NCI-H2171 treated with DMSO at 0.1 percent for 48 hours (cell line): ENCODE results near the gene RETNLB.

Experiments used
- DNase-seq: peaks from one replicate; lab custom pipeline; 2025; lab: John Stamatoyannopoulos, UW

RETNLB gene, protein sequence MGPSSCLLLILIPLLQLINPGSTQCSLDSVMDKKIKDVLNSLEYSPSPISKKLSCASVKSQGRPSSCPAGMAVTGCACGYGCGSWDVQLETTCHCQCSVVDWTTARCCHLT

DNA sequence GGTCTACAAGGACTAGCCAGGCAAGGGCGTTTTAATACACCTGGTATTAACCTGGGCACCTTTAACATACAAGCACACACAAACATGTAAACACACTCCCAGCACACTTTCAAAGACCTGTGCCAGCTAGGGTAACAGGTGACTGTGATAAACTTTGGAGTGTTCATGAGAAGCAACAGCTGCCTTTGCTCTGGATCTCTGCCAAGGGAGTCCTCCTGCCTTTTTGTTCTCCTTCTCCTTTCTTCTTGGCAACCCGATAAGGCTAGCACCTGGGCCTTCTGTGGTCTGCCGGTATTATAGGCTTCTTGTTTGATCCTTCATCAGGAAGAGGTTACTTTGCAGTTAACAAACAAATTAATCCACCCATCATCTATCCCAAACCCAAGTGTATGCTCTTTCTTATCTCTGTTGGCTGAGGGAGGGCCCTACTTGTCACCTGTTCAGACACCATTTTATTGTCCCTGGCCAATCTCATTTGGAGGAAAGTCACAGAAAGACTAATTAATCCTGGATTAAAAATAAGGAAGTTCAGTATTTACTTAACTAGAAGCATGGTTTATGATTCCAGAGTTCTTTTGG is at the start of gene RETNLB:
Gene RETNLB, minus strand, starts transcription at position 7 of the 579 bp plus-strand sequence. CDS start 225 bp downstream, outside the sequence.
- DNase-seq = peak; percentile 90

DNA sequence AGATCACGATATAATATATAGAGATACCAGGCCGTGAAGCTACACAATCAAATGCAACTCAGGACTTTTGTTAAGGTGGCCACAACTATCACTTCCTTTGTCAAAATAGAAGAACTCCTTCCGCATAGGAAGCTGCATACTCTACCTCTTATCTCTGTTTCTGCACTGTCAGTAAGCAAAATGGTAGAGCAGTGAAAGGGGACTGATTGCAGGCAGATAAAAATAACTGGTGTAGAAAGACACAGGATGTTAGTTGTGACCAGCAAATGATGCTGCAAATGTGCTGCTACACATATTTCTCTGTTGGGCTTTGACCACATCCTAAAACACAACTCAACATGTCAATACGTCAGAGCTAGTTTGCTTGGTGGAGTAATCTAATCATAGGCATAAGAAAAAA is 49.1 kb upstream of the RETNLB start:
- DNase-seq = no peak

DNA sequence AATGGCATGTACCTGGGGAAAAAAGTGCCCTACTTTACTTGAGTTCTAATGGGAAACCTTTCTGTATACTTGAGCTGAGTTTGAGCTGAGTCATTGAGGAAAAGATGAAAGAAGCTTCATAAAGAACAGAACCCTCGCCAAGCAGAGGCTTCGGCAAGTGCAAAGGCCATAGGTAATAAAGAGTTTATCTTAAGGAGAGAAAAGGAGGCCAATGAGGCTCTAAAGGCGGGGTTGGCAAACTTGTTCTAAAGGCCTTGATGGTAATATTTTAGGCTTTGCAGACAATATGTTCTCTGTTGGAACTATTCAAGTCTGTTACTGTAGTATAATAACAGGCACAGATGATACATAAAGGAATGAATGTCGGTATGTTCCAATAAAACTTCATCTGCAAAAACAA is 47.8 kb upstream of the RETNLB start:
- no peak for DNase-seq

DNA sequence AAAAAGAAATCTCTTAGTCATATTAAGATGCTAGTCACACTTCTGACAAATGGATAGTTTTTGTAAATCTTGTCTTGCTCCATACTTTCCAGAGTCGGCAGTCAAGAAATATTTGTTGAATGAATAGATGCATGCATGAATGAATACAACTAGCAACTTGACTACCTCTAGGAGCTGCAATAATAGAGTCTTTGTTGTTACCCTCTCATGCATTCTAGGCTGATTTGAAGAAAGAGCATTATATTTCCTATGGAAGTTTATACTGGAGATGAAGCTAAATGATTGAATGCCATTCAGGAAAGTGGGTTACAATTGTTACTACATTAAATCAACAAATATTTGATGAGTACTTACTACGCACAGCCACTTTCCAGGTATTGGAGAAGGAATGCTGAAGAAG is 47.2 kb upstream of the RETNLB start:
- no peak for DNase-seq

DNA sequence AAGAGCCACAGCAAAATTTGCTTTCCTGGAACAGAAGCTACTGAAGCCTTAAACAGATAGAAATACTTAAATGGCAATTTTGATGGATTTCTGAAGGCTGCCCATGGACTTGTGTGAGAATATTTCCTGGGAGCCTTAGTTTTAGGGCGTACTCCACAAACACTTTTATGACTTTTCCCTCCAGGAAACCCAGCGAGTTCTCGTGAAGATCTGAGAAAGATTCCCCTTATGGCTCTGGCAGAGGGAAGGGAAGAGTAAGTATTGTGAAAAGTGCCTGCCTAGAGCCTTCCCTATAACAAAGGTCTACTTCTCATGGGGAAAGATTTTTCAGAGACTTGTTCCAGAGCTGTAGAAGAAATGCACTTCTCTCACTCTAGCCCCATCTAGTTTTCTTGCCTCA is 34.3 kb upstream of the RETNLB start:
- no peak for DNase-seq

DNA sequence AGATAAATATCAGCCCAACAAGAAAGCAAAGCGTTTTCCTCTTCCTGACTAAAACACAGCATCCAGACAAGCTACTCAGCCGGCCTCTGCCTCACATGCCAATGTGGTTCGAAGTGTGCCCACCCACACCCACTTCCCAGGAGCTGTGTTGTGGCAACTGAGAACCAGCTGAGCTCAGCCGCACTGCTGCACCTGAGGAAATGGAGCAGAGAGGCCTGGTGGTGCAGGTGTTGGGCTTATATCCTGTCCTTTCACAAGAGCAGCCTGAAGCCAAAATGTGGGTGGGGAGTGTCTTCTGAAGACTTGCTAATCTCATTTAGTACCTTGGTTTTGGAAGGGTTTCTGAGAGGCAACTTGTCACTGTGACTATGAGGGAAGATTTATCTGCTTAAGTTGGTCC is 23.0 kb upstream of the RETNLB start:
- no peak for DNase-seq

DNA sequence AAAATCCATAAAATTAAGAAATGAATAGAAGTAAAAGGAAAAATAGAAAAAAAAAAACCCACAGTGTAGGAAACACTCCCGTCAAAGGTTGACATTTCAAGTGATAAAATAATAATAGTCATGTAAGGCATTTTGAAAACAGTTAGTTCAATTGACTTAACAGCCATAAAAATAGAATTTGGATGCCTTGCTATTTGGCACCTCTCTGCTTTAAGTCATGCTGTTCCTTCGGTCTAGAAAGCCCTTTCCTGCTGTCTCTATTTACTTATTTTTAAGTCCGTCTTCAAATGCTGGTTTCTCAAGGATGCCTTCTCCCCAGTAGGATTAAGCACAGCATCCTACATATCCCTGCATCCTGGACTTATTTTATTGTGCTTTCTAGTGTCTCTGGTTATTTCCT is 22.3 kb upstream of the RETNLB start:
- no peak for DNase-seq

DNA sequence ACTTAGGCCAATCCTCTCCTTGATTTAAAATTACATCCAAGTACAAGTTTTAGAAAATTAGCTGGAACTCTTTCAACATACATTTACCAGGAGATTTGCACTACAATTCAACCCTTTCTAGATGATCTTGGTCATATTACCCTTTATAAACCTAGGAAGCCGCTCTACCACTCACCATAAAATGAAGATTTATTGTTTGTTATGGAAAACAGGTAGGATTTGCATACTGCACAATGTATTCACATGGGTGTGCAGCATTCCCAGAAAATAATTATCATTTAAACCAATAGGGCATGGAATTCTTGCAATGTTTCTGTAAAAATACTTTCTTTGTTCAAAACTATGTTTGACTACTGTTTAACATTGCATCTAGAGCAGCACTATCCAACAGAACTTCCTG is 18.4 kb upstream of the RETNLB start:
- DNase-seq = no peak

DNA sequence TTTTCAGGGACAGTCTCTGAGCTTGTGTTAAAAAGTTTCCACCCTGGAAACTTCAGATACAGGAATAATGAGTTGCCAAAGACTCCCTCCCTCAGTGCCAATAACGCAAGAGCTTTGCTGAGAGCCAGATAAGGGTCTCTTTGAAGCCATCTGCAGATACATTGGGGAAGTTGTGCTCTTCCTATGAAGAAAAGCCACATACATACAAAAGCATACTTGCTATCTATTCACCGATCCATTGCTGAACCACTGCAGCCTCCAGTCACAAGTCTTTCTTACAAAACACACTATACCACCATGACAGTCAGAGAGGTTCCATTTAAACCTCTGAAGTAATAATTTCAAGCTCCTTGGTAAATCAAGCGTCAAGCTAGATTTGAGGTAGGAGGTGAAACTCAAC is 10.0 kb upstream of the RETNLB start:
- no peak for DNase-seq

DNA sequence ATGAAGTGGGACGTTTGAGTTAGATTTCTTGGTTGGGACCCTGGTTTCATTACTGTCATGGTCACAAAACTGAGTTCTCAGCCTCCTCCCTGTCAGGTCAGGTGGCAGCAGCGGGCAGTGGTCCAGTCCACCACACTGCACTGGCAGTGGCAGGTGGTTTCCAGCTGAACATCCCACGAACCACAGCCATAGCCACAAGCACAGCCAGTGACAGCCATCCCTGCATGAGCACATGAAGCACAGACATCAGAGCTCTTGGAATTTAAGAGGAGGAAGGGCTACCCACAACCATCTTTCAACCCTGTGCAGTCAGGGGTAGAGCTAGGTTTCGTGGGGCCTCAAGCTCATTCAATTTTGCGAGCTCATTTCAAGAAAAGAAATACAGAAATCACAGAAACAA is 1.5 kb downstream of the RETNLB start:
- no peak for DNase-seq

DNA sequence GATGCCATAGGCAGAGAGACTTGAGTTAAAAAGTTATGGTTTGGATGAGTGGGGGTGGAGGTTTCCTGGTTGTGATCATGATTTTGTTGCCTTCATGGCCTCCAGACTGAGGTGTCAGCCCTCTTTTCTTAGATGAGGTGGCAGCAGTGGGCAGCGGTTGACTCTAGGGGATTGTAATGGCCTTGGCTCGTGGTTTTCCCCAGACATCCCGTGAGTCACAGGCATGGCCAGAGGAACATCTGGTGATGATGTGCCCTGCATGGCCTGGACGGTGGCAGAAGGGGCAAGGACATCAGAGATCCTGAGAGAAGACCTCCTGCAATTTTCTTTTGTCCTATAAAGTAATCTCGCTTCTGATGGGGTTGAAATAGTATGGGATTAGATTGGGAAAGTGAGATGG is 12.4 kb downstream of the RETNLB start:
- DNase-seq = no peak

DNA sequence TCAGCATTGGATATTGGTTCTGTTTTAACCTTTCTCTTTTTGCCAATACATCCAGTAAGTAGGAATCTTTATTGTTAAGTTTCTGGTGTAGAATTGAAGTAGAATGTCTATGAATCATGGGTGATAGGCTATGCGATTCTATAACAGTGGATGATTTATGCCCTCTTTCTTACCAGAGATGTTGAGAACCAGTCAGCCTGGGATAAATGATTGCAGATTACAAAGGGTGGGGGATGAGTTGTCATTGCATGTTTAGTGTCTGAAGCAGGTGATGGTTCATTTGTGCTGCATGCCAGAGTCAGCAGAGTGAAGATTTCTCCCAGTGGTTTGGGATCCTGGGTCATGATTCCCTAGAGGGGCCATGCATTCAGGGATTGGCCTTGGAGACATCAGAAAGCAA is 14.3 kb downstream of the RETNLB start:
- no peak for DNase-seq

DNA sequence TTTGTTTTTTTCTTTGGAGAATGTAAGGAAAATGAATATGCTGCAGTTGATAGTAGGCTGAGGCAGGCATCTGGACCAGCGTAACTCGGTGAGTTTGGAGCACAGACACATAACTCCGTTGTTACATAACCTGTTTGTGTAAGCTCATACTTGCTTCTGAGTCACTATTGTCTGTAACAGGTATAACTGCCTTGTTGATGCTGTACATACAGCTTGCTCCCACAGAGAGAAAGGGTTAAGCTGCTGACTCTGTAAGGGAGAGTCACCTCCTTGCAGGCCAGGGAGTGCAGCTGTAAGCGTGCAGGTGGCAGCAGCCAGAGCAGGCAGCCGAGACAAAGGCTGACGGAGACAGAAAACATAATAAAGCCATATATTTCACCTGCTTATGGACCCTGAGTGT is 20.4 kb downstream of the RETNLB start:
- DNase-seq = no peak

DNA sequence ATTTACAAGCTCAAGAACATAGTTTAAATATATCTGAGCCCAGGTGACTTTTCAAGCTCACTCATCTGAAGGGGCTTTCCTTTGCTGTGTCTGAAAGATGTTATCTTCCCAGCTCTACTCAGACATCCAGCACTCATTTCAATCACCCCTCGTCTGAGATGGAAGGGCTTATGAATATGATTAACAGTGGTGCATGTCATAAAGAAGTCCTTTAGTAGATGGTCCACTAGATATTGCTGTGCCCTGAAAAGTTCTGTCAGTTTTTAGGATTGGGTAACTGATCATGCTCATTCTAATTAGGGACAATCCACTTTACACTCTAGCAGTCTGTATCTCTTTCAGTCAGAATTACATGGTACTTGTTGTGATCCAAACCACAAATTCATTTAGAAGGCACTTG is 28.3 kb downstream of the RETNLB start:
- DNase-seq = no peak

DNA sequence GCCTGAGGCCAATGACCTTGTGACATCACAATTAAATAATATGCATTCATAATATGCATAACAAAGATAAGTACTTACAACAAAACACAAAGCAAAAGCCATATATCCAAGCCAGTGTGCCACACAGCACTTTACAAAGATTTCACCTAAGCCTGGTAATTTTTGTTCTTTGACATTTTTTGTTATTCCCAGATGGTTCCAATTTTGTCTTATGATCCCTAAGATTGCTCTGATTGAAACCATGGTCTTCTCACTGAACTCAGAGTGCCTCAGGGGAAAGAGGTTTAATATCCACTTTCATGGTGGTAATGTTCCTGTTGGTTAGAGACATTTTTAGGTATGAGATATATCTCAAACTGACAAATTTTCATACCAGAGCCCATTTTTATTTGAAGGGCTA is 29.1 kb downstream of the RETNLB start:
- no peak for DNase-seq

DNA sequence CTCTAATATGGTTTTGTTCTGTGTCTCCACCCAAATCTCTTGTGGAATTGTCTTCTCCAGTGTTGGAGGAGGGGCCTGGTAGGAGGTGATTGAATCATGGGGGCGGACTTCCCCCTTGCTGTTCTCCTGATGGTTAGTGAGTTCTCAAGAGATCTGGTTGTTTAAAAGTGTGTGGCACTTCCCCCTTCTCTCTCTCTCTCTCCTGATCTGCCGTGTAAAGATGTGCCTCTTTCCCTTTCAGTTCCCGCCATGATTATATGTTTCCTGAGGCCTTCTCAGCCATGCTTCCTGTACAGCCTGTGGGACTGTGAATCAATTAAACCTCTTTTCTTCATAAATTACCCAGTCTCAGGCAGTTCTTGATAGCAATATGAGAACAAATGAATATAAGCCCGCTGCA is 33.1 kb downstream of the RETNLB start:
- DNase-seq = no peak

DNA sequence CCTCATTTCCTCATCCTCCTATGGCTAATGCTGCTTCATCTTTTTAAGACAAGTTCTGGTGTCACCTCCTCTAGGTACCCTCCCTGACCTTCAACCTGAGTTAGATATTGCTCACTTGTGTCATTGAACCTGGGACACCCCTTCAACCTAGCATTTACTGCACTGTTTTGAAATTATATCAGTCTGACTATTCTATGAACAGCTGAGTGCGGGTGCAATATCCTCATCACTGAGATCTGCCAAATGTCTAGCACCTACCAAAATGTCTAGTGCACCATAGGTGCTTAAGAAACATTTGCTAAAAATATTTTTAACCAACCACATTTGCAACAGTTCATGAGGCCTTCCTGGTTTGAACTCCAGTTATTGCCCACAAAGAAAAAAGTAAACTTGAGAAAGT is 34.5 kb downstream of the RETNLB start:
- DNase-seq = no peak

DNA sequence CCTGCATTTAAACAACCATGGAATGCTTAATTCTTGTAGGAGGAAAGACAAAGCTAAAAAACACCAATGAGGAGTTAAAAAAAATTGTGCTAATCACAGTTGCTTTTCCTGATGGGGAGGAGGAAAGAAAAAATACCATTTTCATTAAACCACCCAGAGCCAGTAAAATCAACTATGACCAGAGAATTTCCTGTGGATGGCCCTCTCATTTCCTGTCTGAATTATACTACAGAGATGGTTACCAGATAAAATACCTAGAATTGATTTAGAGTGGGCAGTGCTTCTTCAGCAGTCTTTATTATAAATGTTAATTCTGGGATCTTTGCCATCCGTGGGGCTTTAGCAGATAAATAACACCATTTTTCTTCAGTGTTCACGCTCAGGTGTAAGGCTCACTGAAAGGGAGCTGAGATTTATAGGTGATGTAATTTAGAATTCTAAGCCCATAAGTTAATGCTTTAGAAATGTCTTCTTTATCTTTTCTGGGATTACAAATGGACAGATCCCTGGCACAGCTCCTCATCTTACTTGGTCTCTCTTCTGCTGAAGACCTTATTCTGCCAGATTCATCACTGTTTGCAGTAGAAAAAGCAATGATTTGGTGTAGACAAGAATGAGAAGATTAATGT is 37.9 kb downstream of the RETNLB start:
- DNase-seq = no peak

DNA sequence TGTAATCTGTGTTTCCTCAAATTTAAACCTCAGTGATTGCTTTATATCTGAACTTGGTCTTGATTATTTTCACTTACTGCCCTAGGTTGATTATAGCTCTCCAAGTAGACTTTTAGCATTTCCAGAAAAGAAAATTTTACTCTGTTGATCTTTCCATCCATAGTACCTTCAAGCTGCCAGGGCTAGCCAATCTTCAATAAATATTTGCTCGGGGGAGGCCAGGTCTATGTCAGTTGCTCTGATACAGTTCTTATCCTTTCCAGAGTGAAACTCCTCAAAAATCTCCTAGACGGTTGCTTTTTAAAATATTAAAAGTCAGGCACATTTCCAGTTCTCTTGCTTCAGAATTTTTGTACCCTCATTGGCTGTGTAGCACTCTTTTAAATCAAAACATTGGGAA is 38.8 kb downstream of the RETNLB start:
- no peak for DNase-seq

DNA sequence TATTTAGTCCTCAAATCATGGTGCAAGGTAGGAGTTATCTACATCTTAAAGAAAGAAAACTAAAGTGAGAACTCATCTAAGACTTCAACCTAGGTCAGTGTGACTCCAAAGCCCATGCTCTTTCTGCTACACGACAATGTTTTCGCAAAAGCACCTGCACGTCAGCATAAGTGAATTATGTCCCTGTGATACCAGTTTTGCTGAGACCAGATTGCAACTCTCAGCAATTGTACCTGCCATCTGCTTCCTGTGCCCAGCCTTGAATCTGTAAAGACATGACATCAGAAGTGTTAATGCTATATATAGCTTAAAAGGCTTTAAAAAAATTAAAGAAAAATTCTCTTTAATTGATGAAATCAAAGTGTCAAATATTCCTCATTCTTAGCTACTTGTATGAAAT is 43.4 kb downstream of the RETNLB start:
- DNase-seq = no peak

DNA sequence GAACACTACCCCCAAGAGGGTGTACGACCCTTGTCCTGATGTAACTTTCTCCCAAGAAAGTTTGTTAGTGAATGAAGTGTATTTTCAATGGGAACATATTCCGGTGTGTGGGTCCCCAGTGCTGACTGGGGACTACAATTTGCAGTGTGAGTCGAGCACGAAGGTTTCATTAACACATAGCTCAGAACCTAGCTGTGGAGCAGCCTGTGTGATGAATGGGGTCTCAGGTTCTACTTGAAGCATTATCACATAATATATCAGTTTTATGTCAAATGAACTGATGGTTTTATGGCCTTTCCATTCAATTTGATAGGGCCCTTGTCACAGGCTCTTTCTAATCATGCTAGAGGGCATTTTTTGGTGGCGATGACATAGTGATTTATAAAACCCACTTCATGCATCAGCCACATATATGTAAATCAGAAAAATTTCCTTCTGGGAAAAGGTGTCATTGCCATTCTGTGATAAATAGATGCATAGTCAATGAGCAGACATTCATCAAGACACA is 44.1 kb downstream of the RETNLB start:
- no peak for DNase-seq
